Measurements from ENCODE around the gene WNK2.
"Not testable (repeated sequence)": the region's sequence is repeated elsewhere in the genome, so short reads cannot be mapped to it uniquely, and the experiment has no call there.

WNK2 gene

DNA sequence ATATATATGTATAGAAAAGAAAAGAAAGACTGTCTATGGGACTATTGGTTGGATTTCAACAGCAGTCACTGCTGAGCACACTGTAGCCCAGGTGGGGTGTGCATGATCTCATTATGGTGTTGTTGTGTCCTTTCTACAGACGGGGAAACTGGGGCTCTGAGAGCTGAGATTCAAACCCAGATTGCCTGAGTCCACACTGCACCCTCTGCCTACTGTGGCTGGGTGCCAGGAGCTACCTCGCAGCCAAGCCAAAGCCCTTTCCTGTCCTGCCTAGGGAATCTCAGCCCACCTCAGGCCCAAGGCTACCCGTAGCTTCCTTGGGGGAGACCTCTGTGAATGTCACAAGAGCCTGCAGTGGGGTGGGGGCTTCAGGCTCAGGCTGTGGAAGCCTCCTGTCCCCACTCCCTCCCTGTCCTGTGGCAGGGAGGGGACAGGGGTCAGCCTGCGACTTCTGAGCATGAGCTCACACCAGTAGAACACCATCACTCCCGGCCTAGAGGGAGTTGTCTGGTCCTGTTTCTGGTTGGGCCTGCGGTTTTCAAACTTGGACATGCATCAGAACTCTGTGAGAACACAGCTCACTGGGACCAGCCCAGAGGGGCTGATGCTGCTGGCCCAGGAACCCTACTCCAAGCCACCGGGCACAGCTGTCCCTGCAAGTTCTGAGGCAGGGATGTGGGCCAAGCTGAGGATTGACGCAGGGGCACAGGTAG is 42.0 kb upstream of the WNK2 start:
- no peak overlapping the region for H3K4me3 ChIP-seq (ENCODE audit: low read depth, low read length)
- TF ChIP-seq, protein P1, sequence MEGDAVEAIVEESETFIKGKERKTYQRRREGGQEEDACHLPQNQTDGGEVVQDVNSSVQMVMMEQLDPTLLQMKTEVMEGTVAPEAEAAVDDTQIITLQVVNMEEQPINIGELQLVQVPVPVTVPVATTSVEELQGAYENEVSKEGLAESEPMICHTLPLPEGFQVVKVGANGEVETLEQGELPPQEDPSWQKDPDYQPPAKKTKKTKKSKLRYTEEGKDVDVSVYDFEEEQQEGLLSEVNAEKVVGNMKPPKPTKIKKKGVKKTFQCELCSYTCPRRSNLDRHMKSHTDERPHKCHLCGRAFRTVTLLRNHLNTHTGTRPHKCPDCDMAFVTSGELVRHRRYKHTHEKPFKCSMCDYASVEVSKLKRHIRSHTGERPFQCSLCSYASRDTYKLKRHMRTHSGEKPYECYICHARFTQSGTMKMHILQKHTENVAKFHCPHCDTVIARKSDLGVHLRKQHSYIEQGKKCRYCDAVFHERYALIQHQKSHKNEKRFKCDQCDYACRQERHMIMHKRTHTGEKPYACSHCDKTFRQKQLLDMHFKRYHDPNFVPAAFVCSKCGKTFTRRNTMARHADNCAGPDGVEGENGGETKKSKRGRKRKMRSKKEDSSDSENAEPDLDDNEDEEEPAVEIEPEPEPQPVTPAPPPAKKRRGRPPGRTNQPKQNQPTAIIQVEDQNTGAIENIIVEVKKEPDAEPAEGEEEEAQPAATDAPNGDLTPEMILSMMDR (IDR thresholded peaks at IDR 0.05; ENCODE audit: low read depth, low read length, missing control alignments) = no peak
- no peak for DNase-seq (ENCODE audit: low read depth)

- no peak overlapping the region for H3K4me3 ChIP-seq (ENCODE audit: low read depth, low read length)
- no peak for DNase-seq (ENCODE audit: low read depth)
- TF ChIP-seq, protein P1 (IDR thresholded peaks at IDR 0.05; ENCODE audit: low read depth, low read length, missing control alignments) = no peak
These were observed 40.0 kb upstream of the WNK2 start for GRCh38 chr9:93143830-93144530.

GRCh38 chr9:93146696-93147095 is 37.2 kb upstream of the WNK2 start:
- not testable (repeated sequence) for DNase-seq (ENCODE audit: low read depth); H3K4me3 ChIP-seq (ENCODE audit: low read depth, low read length)

GRCh38 chr9:93147632-93148031 is 36.3 kb upstream of the WNK2 start:
- H3K4me3 ChIP-seq (ENCODE audit: low read depth, low read length) = no peak overlapping the region
- no peak for DNase-seq (ENCODE audit: low read depth)
- TF ChIP-seq, protein P1 (IDR thresholded peaks at IDR 0.05; ENCODE audit: low read depth, low read length, missing control alignments) = no peak

DNA sequence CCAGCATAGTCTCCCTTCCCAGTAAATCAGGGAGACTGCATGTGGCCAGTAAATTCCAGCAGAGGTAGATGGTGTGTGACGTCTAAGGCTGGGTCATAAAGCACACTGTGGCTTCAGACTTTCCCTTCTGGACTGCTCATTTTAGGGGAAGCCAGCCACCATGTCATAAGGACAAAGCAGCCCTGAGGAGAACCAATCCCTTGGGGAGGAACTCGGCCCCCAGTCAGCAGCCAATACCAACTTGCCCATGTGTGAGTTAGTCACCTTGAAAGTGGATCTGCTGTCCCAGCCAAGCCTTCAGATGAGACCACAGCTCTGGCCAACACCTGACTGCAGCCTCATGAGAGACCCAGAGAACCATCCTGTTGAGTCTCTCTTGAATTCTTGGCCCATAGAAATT is 35.2 kb upstream of the WNK2 start:
- TF ChIP-seq, protein P1 (IDR thresholded peaks at IDR 0.05; ENCODE audit: low read depth, low read length, missing control alignments) = no peak
- no peak overlapping the region for H3K4me3 ChIP-seq (ENCODE audit: low read depth, low read length)
- DNase-seq (ENCODE audit: low read depth) = no peak

DNA sequence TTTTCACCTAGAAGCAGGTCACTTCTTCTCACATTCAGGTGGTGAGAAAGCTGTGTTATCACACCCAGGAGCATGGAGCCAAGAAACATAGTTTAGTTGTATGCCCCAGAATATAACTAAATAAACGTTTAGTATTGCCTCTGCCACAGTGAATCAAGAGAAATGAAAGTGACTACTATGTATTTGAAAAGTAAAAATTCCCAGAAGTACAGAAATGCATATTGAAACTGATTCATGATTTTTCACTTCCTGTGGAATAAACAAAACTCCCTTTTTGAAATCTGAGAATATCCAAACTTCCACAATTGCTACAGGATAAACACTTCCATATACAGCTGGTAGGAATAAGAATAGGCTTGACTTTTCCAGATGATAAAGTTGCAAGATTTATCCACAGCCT is 34.6 kb upstream of the WNK2 start:
- no peak for DNase-seq (ENCODE audit: low read depth)
- TF ChIP-seq, protein P1 (IDR thresholded peaks at IDR 0.05; ENCODE audit: low read depth, low read length, missing control alignments) = no peak
- no peak overlapping the region for H3K4me3 ChIP-seq (ENCODE audit: low read depth, low read length)

GRCh38 chr9:93151097-93151784 is 32.7 kb upstream of the WNK2 start:
- H3K4me3 ChIP-seq (ENCODE audit: low read depth, low read length) = no peak overlapping the region
- DNase-seq (ENCODE audit: low read depth) = no peak
- TF ChIP-seq, protein P1 (IDR thresholded peaks at IDR 0.05; ENCODE audit: low read depth, low read length, missing control alignments) = no peak

All from GM12864 (cell line).